Immature natural killer cell (primary cell): ENCODE data around the gene NFASC. TPM values are rescaled to one million over a fixed set of nuclear protein-coding genes. Genes with fewer than 3 reads are reported as not detected.

Experiments
- DNase-seq, 3 donors: peaks; one replicate each; pipeline ENCODE4 v3.0.0; 2022; ENCODE audit warnings: mixed read lengths in 1 of 3
- H3K27ac Mint-ChIP-seq, 6 donors: one replicate each; pipeline ENCODE4 v1.8.0; 2020; ENCODE audit warnings: mixed read lengths in 6 of 6, mild to moderate bottlenecking in 5 of 6, inconsistent platforms in 4 of 6, moderate library complexity in 3 of 6
- H3K27me3 Mint-ChIP-seq, 3 donors: one replicate each; pipeline ENCODE4 v1.8.0; 2020 to 2021; ENCODE audit warnings: low read depth in 3 of 3, mild to moderate bottlenecking in 3 of 3, mixed read lengths in 3 of 3, moderate library complexity in 3 of 3, inconsistent platforms in 1 of 3
- H3K36me3 Mint-ChIP-seq, 3 donors: one replicate each; pipeline ENCODE4 v1.8.0; 2020; ENCODE audit warnings: mixed read lengths in 3 of 3, inconsistent platforms in 2 of 3, mild to moderate bottlenecking in 2 of 3
- H3K4me1 Mint-ChIP-seq, 2 donors: one replicate each; pipeline ENCODE4 v1.8.0; 2020; ENCODE audit warnings: inconsistent platforms in 2 of 2, mild to moderate bottlenecking in 2 of 2, mixed read lengths in 2 of 2, moderate library complexity in 1 of 2
- H3K4me3 Mint-ChIP-seq, 5 donors: one replicate each; pipeline ENCODE4 v1.8.0; 2020; ENCODE audit warnings: mild to moderate bottlenecking in 5 of 5, mixed read lengths in 5 of 5, inconsistent platforms in 3 of 5, moderate library complexity in 3 of 5
- H3K9me3 Mint-ChIP-seq, 6 donors: one replicate each; pipeline ENCODE4 v1.8.0; 2020; ENCODE audit warnings: mild to moderate bottlenecking in 6 of 6, mixed read lengths in 6 of 6, inconsistent platforms in 4 of 6, moderate library complexity in 3 of 6
- polyA plus RNA-seq, 3 donors: library from polyadenylated mRNA; unstranded; fragments of 300-500 nt; fragmentation: Illumina TruSeq; gene quantifications; one replicate each; pipeline ENCODE4 v1.2.3, GENCODE V29; 2021

NFASC gene
- polyA plus RNA-seq, 3 donors from 2014 or later: not detected

- peaks cover 1 to 4% (median 3%) of the 10 kb centered on the region in 3 donors for H3K27me3 Mint-ChIP-seq
- H3K27ac Mint-ChIP-seq: no peak overlapping the region
- no peaks in the 10 kb centered on the region for H3K4me1 Mint-ChIP-seq
- no peaks in the 10 kb centered on the region for H3K9me3 Mint-ChIP-seq
- no peak for DNase-seq
- H3K4me3 Mint-ChIP-seq: no peak overlapping the region
- H3K36me3 Mint-ChIP-seq: no peaks in the 10 kb centered on the region
These were observed 115.5 kb downstream of the NFASC start for GRCh38 chr1:204986181-204986580.

- Mint-ChIP-seq H3K27ac (no peak overlapping the region), H3K4me3 (no peak overlapping the region), H3K9me3 (no peaks in the 10 kb centered on the region), H3K4me1 (peaks cover 0 to 5% of the 10 kb centered on the region in 2 donors), H3K36me3 (no peaks in the 10 kb centered on the region), H3K27me3 (peaks cover under 1 to 4% (median 3%) of the 10 kb centered on the region in 3 donors)
- DNase-seq: no peak
These were observed 117.0 kb downstream of the NFASC start for GRCh38 chr1:204987689-204988088.

DNA sequence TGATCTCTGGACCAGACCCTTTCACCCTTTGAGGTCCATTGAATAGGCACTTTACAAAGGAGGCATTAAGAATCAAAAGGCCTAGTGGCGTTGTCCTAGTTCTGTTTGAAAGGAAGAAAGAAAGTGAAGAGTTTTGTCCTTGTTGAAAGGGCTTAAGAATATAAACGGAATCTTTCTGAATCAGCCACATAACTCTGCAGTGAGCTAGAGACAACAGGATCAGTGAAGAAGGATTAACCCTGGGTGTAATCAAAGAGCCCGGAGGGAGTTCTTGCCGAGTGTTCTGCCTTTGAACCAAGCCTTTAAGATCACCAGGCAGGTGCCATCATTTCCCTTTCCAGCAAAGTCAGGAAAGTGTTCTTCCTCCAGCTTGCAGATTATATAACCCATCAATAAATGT lies 117.5 kb downstream of the NFASC start:
- Mint-ChIP-seq H3K27ac (no peak overlapping the region), H3K4me1 (peaks cover 0 to 7% of the 10 kb centered on the region in 2 donors), H3K36me3 (no peaks in the 10 kb centered on the region), H3K4me3 (no peak overlapping the region), H3K27me3 (peaks cover 0 to 4% (median 3%) of the 10 kb centered on the region in 3 donors), H3K9me3 (no peaks in the 10 kb centered on the region)
- no peak for DNase-seq

DNA sequence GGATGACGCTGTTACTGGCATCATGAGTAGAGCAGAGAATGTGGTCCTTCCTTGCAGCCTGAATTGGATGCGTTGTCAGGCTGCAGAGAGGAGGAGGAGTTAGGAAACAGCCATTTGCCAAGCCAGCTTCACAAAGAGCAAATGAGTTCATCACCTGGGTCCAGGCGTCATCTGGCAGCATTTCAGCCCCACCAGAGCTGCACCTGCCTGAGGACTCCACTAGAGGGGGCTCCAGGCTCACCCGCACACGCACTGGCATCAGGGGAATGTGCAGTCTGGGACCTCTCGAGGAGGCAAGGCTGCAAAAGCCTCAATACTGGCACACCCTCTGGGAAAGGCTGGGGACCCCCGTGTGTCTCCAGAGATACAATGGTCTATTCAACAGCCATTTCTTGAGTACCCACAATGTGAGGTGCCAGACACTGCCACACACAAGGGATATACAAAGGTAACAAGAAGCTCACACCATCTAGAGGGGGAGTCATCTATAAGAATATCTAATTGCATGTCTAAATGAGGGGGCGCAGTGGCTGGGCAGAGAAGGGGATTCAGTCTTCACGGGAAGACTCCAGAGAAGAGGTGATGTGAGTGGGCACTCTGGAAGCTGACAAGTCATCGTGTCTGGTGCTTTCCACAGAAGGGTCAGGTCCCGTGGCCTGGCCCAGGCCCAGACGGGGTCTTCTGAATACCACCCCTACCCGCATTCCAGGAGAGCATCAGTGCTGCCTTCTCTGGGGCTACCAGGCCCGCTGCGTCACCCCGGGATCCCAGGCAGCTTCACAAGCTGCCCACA lies 118.8 kb downstream of the NFASC start:
- Mint-ChIP-seq H3K27ac (no peak overlapping the region), H3K4me1 (peaks cover 0 to 8% of the 10 kb centered on the region in 2 donors), H3K9me3 (no peaks in the 10 kb centered on the region), H3K4me3 (no peak overlapping the region), H3K36me3 (no peaks in the 10 kb centered on the region), H3K27me3 (peaks cover 0 to 3% (median 0%) of the 10 kb centered on the region in 3 donors)
- peak; percentile 13 to 30 (median 25) for DNase-seq

DNA sequence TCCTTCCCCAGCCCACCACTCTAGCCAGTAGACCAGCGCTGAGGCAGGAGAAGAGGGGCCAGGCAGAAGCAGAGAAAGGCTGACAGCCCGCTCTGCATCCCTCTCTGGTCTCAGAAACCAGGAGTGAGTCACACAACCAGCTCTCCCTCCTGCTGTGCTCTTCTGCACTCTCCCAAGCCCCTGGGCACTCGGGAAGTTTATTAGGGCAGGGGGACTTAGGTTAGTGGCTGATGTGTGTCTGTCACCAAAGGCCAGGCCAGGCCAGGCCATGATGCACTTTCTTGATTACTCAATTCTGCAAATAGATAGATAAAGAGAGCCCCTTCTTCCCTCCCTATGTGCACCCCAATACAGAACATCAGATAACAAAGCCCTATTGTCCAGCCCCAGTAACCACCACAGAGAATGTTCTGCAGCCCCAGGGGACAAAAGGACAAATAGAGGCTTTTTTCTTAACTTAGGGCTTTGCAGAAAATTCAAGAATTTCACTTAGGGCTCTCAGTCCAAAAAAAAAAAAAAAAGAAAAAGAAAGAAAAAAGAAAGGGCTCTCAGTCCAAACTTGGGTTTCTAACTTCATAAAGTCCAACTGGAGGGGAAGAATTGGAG lies 119.5 kb downstream of the NFASC start:
- H3K36me3 Mint-ChIP-seq: no peaks in the 10 kb centered on the region
- H3K27me3 Mint-ChIP-seq: no peaks in the 10 kb centered on the region
- H3K27ac Mint-ChIP-seq: no peak overlapping the region
- peaks cover 0 to 8% of the 10 kb centered on the region in 2 donors for H3K4me1 Mint-ChIP-seq
- no peak for DNase-seq
- H3K9me3 Mint-ChIP-seq: no peaks in the 10 kb centered on the region
- no peak overlapping the region for H3K4me3 Mint-ChIP-seq

GRCh38 chr1:204990721-204991341 lies 120.2 kb downstream of the NFASC start:
- no peak for DNase-seq
- H3K36me3 Mint-ChIP-seq: no peaks in the 10 kb centered on the region
- no peak overlapping the region for H3K4me3 Mint-ChIP-seq
- no peak overlapping the region for H3K27ac Mint-ChIP-seq
- peaks cover 0 to 8% of the 10 kb centered on the region in 2 donors for H3K4me1 Mint-ChIP-seq
- H3K9me3 Mint-ChIP-seq: no peaks in the 10 kb centered on the region
- no peaks in the 10 kb centered on the region for H3K27me3 Mint-ChIP-seq

- peaks cover 0 to 8% of the 10 kb centered on the region in 2 donors for H3K4me1 Mint-ChIP-seq
- H3K27ac Mint-ChIP-seq: no peak overlapping the region
- H3K4me3 Mint-ChIP-seq: no peak overlapping the region
- H3K36me3 Mint-ChIP-seq: no peaks in the 10 kb centered on the region
- no peak for DNase-seq
- H3K27me3 Mint-ChIP-seq: no peaks in the 10 kb centered on the region
- H3K9me3 Mint-ChIP-seq: no peaks in the 10 kb centered on the region
These were observed 120.7 kb downstream of the NFASC start for GRCh38 chr1:204991342-204991844.

DNA sequence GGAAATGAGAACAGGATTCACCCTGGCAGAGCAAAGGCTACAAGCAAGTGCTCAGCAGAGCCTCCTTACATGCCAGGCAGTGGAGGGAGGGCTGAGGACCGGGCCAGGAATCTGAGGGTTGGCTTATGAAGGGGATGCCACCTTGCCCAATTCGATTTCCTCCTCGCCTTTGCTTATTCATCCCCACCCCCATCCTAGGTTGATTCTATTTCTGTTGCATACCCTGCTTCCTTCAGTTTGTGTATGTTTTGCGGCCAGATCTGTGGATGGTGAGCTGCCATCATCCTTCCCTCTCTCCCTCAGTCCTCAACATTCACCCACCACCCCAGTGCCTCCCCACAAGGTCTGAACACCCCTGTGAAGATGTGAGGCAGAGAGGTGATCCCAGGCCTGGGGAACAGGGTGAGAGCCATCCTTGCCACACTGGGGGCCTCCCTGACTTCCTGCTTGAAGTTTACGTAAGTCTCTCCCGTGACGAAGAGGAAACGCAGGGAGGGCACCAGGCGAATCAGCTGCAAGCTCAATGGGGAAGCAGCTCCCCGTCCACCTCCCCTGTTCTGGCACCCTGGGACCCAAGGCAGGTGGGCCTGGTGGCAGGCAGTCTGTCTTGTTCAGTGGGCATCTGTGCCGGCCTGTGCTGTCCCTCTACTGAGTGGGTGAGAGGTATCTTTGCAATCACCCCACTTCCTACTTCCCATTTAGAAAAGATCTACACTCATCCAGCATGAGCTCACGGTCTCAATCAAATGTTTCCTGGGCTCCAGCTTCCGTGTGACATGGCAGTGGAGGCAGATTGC lies 121.7 kb downstream of the NFASC start:
- no peaks in the 10 kb centered on the region for H3K36me3 Mint-ChIP-seq
- H3K27ac Mint-ChIP-seq: peak overlapping the region in 2 of 6 donors; percentile 6 to 84
- peak overlapping the region in 1 of 5 donors; percentile 30 for H3K4me3 Mint-ChIP-seq
- peaks cover 0 to 8% of the 10 kb centered on the region in 2 donors for H3K4me1 Mint-ChIP-seq
- DNase-seq: peak in 1 of 3 donors; percentile 3
- H3K9me3 Mint-ChIP-seq: no peaks in the 10 kb centered on the region
- H3K27me3 Mint-ChIP-seq: no peaks in the 10 kb centered on the region

DNA sequence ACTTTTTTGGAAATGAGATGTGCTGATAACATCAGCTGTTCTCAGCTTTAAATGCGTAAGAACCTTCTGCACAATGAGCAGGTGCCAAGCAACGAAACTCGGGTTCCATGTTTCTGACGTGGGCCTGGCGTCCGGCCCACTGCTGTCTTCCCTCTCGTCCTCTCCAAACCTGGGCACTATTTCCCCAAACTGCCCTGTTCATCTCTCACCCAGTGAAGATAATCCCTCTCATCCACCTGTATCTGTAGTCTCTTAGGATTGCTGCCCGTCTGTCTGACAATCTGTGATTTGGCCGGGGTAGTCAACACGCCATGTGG lies 122.3 kb downstream of the NFASC start:
- peak overlapping the region in 1 of 6 donors; percentile 5 for H3K27ac Mint-ChIP-seq
- H3K27me3 Mint-ChIP-seq: no peaks in the 10 kb centered on the region
- no peaks in the 10 kb centered on the region for H3K9me3 Mint-ChIP-seq
- no peak for DNase-seq
- H3K4me3 Mint-ChIP-seq: no peak overlapping the region
- H3K36me3 Mint-ChIP-seq: no peaks in the 10 kb centered on the region
- peaks cover 0 to 8% of the 10 kb centered on the region in 2 donors for H3K4me1 Mint-ChIP-seq

DNA sequence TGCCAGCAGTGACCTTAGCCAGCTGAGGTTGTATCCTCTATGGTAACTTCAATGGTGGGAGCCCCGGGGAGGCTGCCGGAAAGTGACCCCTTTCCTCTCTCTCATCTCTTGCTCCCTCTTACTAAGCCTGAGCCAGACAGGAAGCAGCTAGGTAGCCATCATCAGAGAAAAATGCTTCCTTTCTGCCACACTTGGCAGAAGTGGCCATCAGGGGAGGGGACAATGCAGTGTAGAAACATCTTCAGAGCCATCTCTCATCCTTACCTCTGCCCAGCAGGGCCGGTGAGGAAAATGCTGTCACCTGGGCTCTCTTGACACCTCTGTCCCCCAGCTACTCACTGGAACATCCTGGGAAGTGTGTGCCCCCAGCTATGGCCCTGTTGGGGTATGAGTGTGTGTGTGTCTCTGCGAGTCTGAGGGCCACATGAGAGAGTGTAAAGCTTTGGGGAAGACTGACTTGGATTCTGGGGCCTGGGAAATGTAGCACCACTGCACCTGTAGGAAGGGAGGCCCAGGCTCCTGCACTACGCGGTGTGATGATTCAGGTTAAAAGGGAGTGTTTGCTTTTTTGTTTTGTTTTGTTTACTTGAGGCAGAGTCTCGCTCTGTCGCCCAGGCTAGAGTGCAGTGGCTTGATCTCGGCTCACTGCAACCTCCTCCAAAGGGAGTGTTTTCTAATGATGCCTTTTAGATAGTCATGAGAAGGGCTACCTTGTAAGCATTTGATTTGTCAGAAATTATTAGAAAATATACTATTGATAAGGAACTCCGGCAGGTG lies 123.6 kb downstream of the NFASC start:
- Mint-ChIP-seq H3K36me3 (no peaks in the 10 kb centered on the region), H3K4me3 (no peak overlapping the region), H3K27ac (no peak overlapping the region), H3K9me3 (no peaks in the 10 kb centered on the region), H3K4me1 (peaks cover 0 to 8% of the 10 kb centered on the region in 2 donors), H3K27me3 (no peaks in the 10 kb centered on the region)
- no peak for DNase-seq

DNA sequence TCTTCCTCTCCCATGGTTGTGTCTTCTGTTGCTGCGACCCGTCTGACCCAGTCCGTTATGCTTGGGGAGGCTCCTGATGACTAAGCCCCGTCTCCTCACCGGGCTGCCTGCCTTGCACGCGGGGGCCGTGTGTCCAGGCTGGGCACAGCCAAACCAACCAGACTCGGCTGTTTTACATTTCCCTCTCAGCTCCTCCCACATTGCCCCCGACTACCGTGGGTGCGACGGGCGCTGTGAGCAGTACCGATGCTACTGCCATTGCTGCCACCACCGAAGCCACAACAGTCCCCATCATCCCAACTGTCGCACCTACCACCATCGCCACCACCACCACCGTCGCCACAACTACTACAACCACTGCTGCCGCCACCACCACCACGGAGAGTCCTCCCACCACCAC lies 126.3 kb downstream of the NFASC start:
- no peaks in the 10 kb centered on the region for H3K27me3 Mint-ChIP-seq
- H3K4me1 Mint-ChIP-seq: peaks cover 0 to 8% of the 10 kb centered on the region in 2 donors
- H3K27ac Mint-ChIP-seq: no peak overlapping the region
- no peaks in the 10 kb centered on the region for H3K36me3 Mint-ChIP-seq
- no peak for DNase-seq
- no peaks in the 10 kb centered on the region for H3K9me3 Mint-ChIP-seq
- H3K4me3 Mint-ChIP-seq: no peak overlapping the region

DNA sequence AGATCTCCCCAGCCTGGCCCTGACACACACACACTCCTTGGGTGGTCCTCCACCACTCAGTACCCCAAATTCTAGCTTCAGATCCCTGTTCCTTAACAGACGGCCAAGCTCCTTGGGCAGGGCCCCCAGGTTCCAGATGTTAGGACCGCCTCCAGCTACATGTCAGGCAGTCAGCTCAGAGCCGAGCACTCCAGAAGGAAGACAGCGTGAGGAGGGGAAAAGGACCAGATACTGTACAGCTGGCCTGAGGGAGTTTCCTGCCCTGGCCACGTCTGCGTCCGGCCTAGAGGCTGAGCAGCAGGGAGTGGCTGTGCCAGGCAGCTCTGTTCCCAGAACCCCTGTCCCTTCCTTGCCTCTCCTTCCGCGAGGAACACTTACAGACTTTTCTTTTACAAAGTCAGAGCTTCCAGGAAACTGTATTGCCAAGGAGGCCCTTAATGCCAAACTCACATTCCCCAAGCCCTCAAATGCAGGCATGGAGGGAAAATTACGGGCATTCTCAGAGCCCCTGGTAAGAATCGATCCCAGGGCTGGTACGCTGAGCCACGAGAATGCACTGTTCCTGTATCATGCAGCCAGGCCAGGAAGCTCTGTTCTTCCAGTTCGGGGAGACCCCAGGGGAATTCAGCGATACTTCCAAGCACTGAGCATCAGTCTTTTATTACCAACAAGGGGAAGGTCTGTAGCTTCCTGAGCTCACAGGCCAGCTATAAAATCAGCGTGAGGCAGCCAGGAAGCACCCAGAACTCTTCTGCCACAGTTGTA lies 127.1 kb downstream of the NFASC start:
- no peak overlapping the region for H3K4me3 Mint-ChIP-seq
- no peaks in the 10 kb centered on the region for H3K27me3 Mint-ChIP-seq
- DNase-seq: no peak
- H3K4me1 Mint-ChIP-seq: peaks cover 0 to 3% of the 10 kb centered on the region in 2 donors
- H3K9me3 Mint-ChIP-seq: no peaks in the 10 kb centered on the region
- no peaks in the 10 kb centered on the region for H3K36me3 Mint-ChIP-seq
- no peak overlapping the region for H3K27ac Mint-ChIP-seq
